ENCODE measurements around the gene SLC35F1.

The SLC35F1 gene

GRCh38 chr6:118325220-118325860 is 418.3 kb downstream of the SLC35F1 start:
- Histone ChIP-seq H4K20me1 (ENCODE audit: insufficient read depth) (no peaks in the 10 kb centered on the region), H3K27me3 (ENCODE audit: insufficient read depth, low read depth) (no peaks in the 10 kb centered on the region), H3K27ac (no peak overlapping the region), H2AFZ (ENCODE audit: low read depth) (no peak overlapping the region), H3K9ac (no peak overlapping the region), H3K79me2 (ENCODE audit: insufficient read depth, low read depth) (no peaks in the 10 kb centered on the region), H3K4me2 (no peak overlapping the region), H3K4me3 (IDR thresholded peaks at IDR 0.05; ENCODE audit: insufficient read depth, low read depth, low read length) (no peak overlapping the region), H3K4me1 (ENCODE audit: low read depth, poor library complexity, severe bottlenecking) (no peaks in the 10 kb centered on the region), H3K36me3 (ENCODE audit: insufficient read depth) (no peaks in the 10 kb centered on the region)
- TF ChIP-seq CTCF (conservative IDR thresholded peaks at IDR 0.05; ENCODE audit: low read depth, low read length), result no peak

GRCh38 chr6:118326712-118327111 is 419.6 kb downstream of the SLC35F1 start:
- H4K20me1 ChIP-seq (ENCODE audit: insufficient read depth), result no peaks in the 10 kb centered on the region
- H3K79me2 ChIP-seq (ENCODE audit: insufficient read depth, low read depth), result no peaks in the 10 kb centered on the region
- H2AFZ ChIP-seq (ENCODE audit: low read depth), result no peak overlapping the region
- H3K36me3 ChIP-seq (ENCODE audit: insufficient read depth), result no peaks in the 10 kb centered on the region
- H3K4me3 ChIP-seq (IDR thresholded peaks at IDR 0.05; ENCODE audit: insufficient read depth, low read depth, low read length), result no peak overlapping the region
- H3K27ac ChIP-seq, result no peak overlapping the region
- H3K27me3 ChIP-seq (ENCODE audit: insufficient read depth, low read depth), result no peaks in the 10 kb centered on the region
- H3K9ac ChIP-seq, result no peak overlapping the region
- TF ChIP-seq CTCF (conservative IDR thresholded peaks at IDR 0.05; ENCODE audit: low read depth, low read length), result no peak
- H3K4me2 ChIP-seq, result no peak overlapping the region
- no peaks in the 10 kb centered on the region for H3K4me1 ChIP-seq (ENCODE audit: low read depth, poor library complexity, severe bottlenecking)

- H3K9ac ChIP-seq, result no peak overlapping the region
- no peaks in the 10 kb centered on the region for H3K4me1 ChIP-seq (ENCODE audit: low read depth, poor library complexity, severe bottlenecking)
- no peak for TF ChIP-seq CTCF (conservative IDR thresholded peaks at IDR 0.05; ENCODE audit: low read depth, low read length)
- no peaks in the 10 kb centered on the region for H4K20me1 ChIP-seq (ENCODE audit: insufficient read depth)
- no peaks in the 10 kb centered on the region for H3K36me3 ChIP-seq (ENCODE audit: insufficient read depth)
- no peaks in the 10 kb centered on the region for H3K79me2 ChIP-seq (ENCODE audit: insufficient read depth, low read depth)
- no peak overlapping the region for H2AFZ ChIP-seq (ENCODE audit: low read depth)
- H3K4me2 ChIP-seq, result no peak overlapping the region
- H3K27ac ChIP-seq, result no peak overlapping the region
- H3K27me3 ChIP-seq (ENCODE audit: insufficient read depth, low read depth), result no peaks in the 10 kb centered on the region
- no peak overlapping the region for H3K4me3 ChIP-seq (IDR thresholded peaks at IDR 0.05; ENCODE audit: insufficient read depth, low read depth, low read length)
Measured at GRCh38 chr6:118327237-118327636, 420.2 kb downstream of the SLC35F1 start.

- Histone ChIP-seq H3K4me2 (no peak overlapping the region), H3K4me3 (IDR thresholded peaks at IDR 0.05; ENCODE audit: insufficient read depth, low read depth, low read length) (no peak overlapping the region), H2AFZ (ENCODE audit: low read depth) (no peak overlapping the region), H3K9ac (no peak overlapping the region), H4K20me1 (ENCODE audit: insufficient read depth) (no peaks in the 10 kb centered on the region), H3K36me3 (ENCODE audit: insufficient read depth) (no peaks in the 10 kb centered on the region), H3K4me1 (ENCODE audit: low read depth, poor library complexity, severe bottlenecking) (no peaks in the 10 kb centered on the region), H3K27me3 (ENCODE audit: insufficient read depth, low read depth) (no peaks in the 10 kb centered on the region), H3K79me2 (ENCODE audit: insufficient read depth, low read depth) (no peaks in the 10 kb centered on the region), H3K27ac (no peak overlapping the region)
- TF ChIP-seq CTCF (conservative IDR thresholded peaks at IDR 0.05; ENCODE audit: low read depth, low read length), result no peak
Measured at GRCh38 chr6:118333772-118334171, 426.7 kb downstream of the SLC35F1 start.

All from KMS-11 (cell line).